WTC11 (cell line): ENCODE results near the gene C11orf42. TPM values are rescaled to one million over a fixed set of nuclear protein-coding genes. Genes with fewer than 3 reads are reported as not detected.

Experiments used
- ATAC-seq: fragments of 200-7000 bp; cut with Tn5 transposase; 2 replicates; pipeline ENCODE4 v1.10.0; 2021; ENCODE audit warnings: mild to moderate bottlenecking, moderate library complexity
- CTCF ChIA-PET: fragments of 300-600 bp; sonication (Branson Sonifier 250); formaldehyde crosslinking; loops from one replicate; lab custom pipeline; 2021; ENCODE audit warnings: antibody characterized with exemption; lab: Charles Lee
- POLR2A ChIA-PET: fragments of 350-600 bp; sonication (Branson Sonifier 250); formaldehyde crosslinking; loops from one replicate; lab custom pipeline; 2021; ENCODE audit warnings: antibody characterized with exemption; lab: Charles Lee
- DNase-seq: peaks from one replicate; pipeline ENCODE4 v3.0.0; 2021; ENCODE audit warnings: low spot score
- H3K27ac Mint-ChIP-seq: 2 replicates; pipeline ENCODE4 v1.8.0; 2021; ENCODE audit warnings: mixed read lengths
- H3K27me3 Mint-ChIP-seq: 2 replicates; pipeline ENCODE4 v1.8.0; 2021; ENCODE audit warnings: low read depth, mild to moderate bottlenecking, moderate library complexity, mixed read lengths
- H3K36me3 Mint-ChIP-seq: 2 replicates; pipeline ENCODE4 v1.8.0; 2021; ENCODE audit warnings: mixed read lengths
- H3K4me1 Mint-ChIP-seq: 2 replicates; pipeline ENCODE4 v1.8.0; 2022; ENCODE audit warnings: mixed read lengths
- H3K4me3 Mint-ChIP-seq: 2 replicates; pipeline ENCODE4 v1.8.0; 2021; ENCODE audit warnings: mild to moderate bottlenecking, moderate library complexity, mixed read lengths
- H3K9me3 Mint-ChIP-seq: 2 replicates; pipeline ENCODE4 v1.8.0; 2021; ENCODE audit warnings: mixed read lengths
- ARID4B ChIP-seq: sonication (generic); formaldehyde crosslinking; IDR thresholded peaks from 2 replicates; pipeline ENCODE4 v1.8.0; 2023; ENCODE audit warnings: missing genetic modification reagents, mild to moderate bottlenecking, borderline replicate concordance
- CREB1 ChIP-seq: sonication (generic); formaldehyde crosslinking; IDR thresholded peaks from 2 replicates; pipeline ENCODE4 v1.8.0; 2023; ENCODE audit warnings: mild to moderate bottlenecking, missing genetic modification reagents
- ELF4 ChIP-seq: sonication (generic); formaldehyde crosslinking; IDR thresholded peaks from 2 replicates; pipeline ENCODE4 v1.8.1; 2022; ENCODE audit warnings: low read depth, mild to moderate bottlenecking, moderate library complexity, missing genetic modification reagents
- ESRRA ChIP-seq: sonication (generic); formaldehyde crosslinking; IDR thresholded peaks from 2 replicates; pipeline ENCODE4 v1.8.1; 2022; ENCODE audit warnings: mild to moderate bottlenecking, missing genetic modification reagents, borderline replicate concordance
- FOXJ3 ChIP-seq: sonication (generic); formaldehyde crosslinking; IDR thresholded peaks from 2 replicates; pipeline ENCODE4 v1.9.0; 2021; ENCODE audit warnings: missing genetic modification reagents, mild to moderate bottlenecking, borderline replicate concordance
- HMGXB4 ChIP-seq: sonication (generic); formaldehyde crosslinking; IDR thresholded peaks from 2 replicates; pipeline ENCODE4 v1.8.1; 2023; ENCODE audit warnings: mild to moderate bottlenecking, moderate library complexity, missing genetic modification reagents
- MXD4 ChIP-seq: fragments of 250-450 bp; sonication (Bioruptor Pico); IDR thresholded peaks from 2 replicates; pipeline ENCODE4 v1.8.0; 2021; ENCODE audit warnings: mild to moderate bottlenecking, moderate library complexity, borderline replicate concordance
- NFE2L1 ChIP-seq: sonication (generic); formaldehyde crosslinking; IDR thresholded peaks from 2 replicates; pipeline ENCODE4 v1.8.1; 2023; ENCODE audit warnings: missing genetic modification reagents
- NR2C2 ChIP-seq: sonication (generic); formaldehyde crosslinking; IDR thresholded peaks from 2 replicates; pipeline ENCODE4 v1.8.0; 2022; ENCODE audit warnings: mild to moderate bottlenecking, missing genetic modification reagents
- PREB ChIP-seq: sonication (generic); formaldehyde crosslinking; IDR thresholded peaks from 2 replicates; pipeline ENCODE4 v1.8.1; 2022; ENCODE audit warnings: mild to moderate bottlenecking, missing genetic modification reagents, moderate library complexity, borderline replicate concordance
- TP53 ChIP-seq: sonication (generic); formaldehyde crosslinking; IDR thresholded peaks from 2 replicates; pipeline ENCODE4 v1.8.1; 2023; ENCODE audit warnings: mild to moderate bottlenecking, missing genetic modification reagents
- ZBTB21 ChIP-seq: sonication (generic); formaldehyde crosslinking; IDR thresholded peaks from 2 replicates; pipeline ENCODE4 v1.8.1; 2023; ENCODE audit warnings: mild to moderate bottlenecking, missing genetic modification reagents, borderline replicate concordance
- total RNA-seq: library from RNA; stranded (reverse); gene quantifications from 3 replicates; pipeline ENCODE4 v1.2.3, GENCODE V29; 2021
- TF ChIP-seq, protein P1 (sequence below): sonication (generic); formaldehyde crosslinking; IDR thresholded peaks from 2 replicates; pipeline ENCODE4 v1.8.0; 2022; ENCODE audit warnings: missing genetic modification reagents
- TF ChIP-seq, protein P2 (sequence below): sonication (generic); formaldehyde crosslinking; IDR thresholded peaks from 2 replicates; pipeline ENCODE4 v1.8.1; 2023; ENCODE audit warnings: mild to moderate bottlenecking, missing genetic modification reagents

Gene C11orf42
- total RNA-seq, 1 experiment from 2014 or later = not detected

DNA sequence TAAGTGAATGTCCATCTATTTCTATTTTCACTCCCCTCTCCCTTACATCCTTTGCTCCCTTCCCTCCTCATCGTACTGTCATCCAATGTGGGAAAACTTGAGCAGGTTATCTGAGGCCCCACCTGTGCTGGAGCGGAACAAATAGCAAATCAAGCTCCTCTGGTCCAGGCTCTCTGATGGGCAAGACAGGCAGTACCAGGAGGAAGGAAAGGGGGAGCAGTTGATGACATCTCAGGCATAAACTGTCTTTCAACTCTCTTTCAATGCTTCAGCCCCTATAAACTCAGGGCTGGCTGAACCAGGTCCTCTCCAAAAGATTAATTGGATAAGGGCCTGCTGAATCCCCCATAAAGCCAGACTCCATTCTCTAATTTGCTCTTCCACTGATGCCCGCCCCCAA is 52.8 kb downstream of the C11orf42 start (continued):
- TF ChIP-seq, protein P1, sequence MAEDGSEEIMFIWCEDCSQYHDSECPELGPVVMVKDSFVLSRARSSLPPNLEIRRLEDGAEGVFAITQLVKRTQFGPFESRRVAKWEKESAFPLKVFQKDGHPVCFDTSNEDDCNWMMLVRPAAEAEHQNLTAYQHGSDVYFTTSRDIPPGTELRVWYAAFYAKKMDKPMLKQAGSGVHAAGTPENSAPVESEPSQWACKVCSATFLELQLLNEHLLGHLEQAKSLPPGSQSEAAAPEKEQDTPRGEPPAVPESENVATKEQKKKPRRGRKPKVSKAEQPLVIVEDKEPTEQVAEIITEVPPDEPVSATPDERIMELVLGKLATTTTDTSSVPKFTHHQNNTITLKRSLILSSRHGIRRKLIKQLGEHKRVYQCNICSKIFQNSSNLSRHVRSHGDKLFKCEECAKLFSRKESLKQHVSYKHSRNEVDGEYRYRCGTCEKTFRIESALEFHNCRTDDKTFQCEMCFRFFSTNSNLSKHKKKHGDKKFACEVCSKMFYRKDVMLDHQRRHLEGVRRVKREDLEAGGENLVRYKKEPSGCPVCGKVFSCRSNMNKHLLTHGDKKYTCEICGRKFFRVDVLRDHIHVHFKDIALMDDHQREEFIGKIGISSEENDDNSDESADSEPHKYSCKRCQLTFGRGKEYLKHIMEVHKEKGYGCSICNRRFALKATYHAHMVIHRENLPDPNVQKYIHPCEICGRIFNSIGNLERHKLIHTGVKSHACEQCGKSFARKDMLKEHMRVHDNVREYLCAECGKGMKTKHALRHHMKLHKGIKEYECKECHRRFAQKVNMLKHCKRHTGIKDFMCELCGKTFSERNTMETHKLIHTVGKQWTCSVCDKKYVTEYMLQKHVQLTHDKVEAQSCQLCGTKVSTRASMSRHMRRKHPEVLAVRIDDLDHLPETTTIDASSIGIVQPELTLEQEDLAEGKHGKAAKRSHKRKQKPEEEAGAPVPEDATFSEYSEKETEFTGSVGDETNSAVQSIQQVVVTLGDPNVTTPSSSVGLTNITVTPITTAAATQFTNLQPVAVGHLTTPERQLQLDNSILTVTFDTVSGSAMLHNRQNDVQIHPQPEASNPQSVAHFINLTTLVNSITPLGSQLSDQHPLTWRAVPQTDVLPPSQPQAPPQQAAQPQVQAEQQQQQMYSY (CRISPR knock-in tag) = no peak
- TF ChIP-seq, protein P2, sequence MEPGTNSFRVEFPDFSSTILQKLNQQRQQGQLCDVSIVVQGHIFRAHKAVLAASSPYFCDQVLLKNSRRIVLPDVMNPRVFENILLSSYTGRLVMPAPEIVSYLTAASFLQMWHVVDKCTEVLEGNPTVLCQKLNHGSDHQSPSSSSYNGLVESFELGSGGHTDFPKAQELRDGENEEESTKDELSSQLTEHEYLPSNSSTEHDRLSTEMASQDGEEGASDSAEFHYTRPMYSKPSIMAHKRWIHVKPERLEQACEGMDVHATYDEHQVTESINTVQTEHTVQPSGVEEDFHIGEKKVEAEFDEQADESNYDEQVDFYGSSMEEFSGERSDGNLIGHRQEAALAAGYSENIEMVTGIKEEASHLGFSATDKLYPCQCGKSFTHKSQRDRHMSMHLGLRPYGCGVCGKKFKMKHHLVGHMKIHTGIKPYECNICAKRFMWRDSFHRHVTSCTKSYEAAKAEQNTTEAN (CRISPR knock-in tag) = no peak
- TF ChIP-seq ELF4 (CRISPR knock-in tag) = no peak
- no peak for TF ChIP-seq ARID4B (CRISPR knock-in tag)
- no peak for TF ChIP-seq ZBTB21
- TF ChIP-seq FOXJ3 (CRISPR knock-in tag) = no peak
- TF ChIP-seq NR2C2 (CRISPR knock-in tag) = no peak

GRCh38 chr11:6258571-6259081 is 53.3 kb downstream of the C11orf42 start:
- TF ChIP-seq NFE2L1 (CRISPR knock-in tag) = no peak
- TF ChIP-seq PREB (CRISPR knock-in tag) = no peak
- TF ChIP-seq ESRRA (CRISPR knock-in tag) = no peak
- no peak for TF ChIP-seq TP53 (CRISPR knock-in tag)
- TF ChIP-seq, all 79 proteins: peak for 0
- ATAC-seq (peak; percentile 40), DNase-seq (peak; percentile 36)
- Mint-ChIP-seq H3K4me3 (no peak overlapping the region; the same call in none of the 2 replicates), H3K4me1 (no peaks in the 10 kb centered on the region), H3K36me3 (no peaks in the 10 kb centered on the region), H3K27ac (no peak overlapping the region), H3K27me3 (no peaks in the 10 kb centered on the region), H3K9me3 (no peaks in the 10 kb centered on the region)
- CTCF ChIA-PET = interaction anchor here (0.7 to 5.4 kb wide), 28 partner anchors 8 to 1622 kb away, joined by 3 to 85 read pairs (median 6); partner anchors contain the start of genes CNGA4 and FHIP1B
- POLR2A ChIA-PET = interaction anchor here (3.0 kb wide), 1 partner anchor 61 kb away, joined by 9 read pairs; the partner anchor contains the start of gene CAVIN3

GRCh38 chr11:6260207-6260726 is 54.9 kb downstream of the C11orf42 start:
- POLR2A ChIA-PET = interaction anchor here (3.0 kb wide), 1 partner anchor 60 kb away, joined by 9 read pairs; the partner anchor contains the start of gene CAVIN3
- TF ChIP-seq HMGXB4 (no peak), CREB1 (CRISPR knock-in tag) (no peak), MXD4 (CRISPR knock-in tag) (no peak), ZBTB21 (no peak)

More at GRCh38 chr11:6260207-6260726, 54.9 kb downstream of the C11orf42 start:
- Mint-ChIP-seq H3K9me3 (no peaks in the 10 kb centered on the region), H3K4me3 (no peak overlapping the region), H3K36me3 (no peaks in the 10 kb centered on the region), H3K27ac (no peak overlapping the region), H3K27me3 (no peaks in the 10 kb centered on the region; the same call in 1 of the 2 replicates), H3K4me1 (no peaks in the 10 kb centered on the region)
- CTCF ChIA-PET = interaction anchor here (0.6 to 5.4 kb wide), 11 partner anchors 9 to 665 kb away, joined by 3 to 85 read pairs (median 32); no protein-coding TSS in a partner anchor
- ATAC-seq (peak; percentile 11), DNase-seq (no peak)
